Measurements from ENCODE around the gene ANXA2R.
"Not testable (repeated sequence)": the region's sequence is repeated elsewhere in the genome, so short reads cannot be mapped to it uniquely, and the experiment has no call there.

Gene ANXA2R

DNA sequence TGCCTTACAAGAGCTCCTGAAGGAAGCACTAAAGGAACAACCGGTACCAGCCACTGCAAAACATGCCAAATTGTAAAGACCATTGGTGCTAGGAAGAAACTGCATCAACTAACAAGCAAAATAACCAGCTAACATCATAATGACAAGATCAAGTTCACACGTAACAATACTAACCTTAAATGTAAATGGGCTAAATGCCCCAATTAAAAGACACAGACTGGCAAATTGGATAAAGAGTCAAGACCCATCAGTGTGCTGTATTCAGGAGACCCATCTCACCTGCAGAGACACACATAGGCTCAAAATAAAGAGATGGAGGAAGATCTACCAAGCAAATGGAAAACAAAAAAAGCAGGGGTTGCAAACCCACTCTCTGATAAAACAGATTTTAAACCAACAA lies 15.0 kb upstream of the ANXA2R start:
- not testable (repeated sequence) for DNase-seq

DNA sequence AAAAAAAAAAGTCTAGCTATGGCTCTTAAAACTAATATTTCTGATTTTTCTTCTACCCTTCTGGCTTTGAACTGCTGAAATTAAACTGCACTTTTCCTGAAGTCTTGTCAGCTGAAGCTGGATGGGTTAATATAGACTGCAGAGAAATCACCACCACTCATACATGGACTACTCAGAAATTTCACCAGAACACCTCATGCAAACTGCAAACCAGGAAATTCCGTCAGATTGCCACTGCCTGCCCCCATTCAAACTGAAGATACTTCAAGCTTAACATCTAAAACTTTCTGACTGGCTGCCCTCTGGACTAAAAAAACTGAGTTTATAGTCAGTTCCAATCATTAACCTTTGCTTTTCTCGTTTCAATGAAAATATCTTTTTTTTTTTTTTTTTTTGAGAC lies 11.6 kb upstream of the ANXA2R start:
- no peak for DNase-seq

DNA sequence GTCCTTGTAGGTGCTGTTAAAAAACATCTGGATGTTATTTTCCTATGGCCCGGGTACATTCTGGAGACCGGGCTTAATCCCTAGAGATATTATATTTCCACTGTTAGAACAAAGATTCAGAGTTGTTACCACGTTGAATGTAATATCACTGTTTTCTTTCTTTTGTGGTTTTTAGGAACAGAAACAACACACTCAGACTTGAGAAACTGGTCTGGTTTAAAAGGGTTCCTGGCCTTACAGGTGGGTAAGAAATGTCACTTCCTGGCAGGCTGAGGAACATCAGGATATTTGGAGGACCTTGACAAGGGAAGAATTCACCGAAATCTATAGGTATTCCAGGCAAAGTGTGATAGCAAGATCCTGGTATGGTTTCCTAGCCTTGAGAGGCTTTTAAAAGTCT lies 10.3 kb upstream of the ANXA2R start:
- DNase-seq, result no peak

DNA sequence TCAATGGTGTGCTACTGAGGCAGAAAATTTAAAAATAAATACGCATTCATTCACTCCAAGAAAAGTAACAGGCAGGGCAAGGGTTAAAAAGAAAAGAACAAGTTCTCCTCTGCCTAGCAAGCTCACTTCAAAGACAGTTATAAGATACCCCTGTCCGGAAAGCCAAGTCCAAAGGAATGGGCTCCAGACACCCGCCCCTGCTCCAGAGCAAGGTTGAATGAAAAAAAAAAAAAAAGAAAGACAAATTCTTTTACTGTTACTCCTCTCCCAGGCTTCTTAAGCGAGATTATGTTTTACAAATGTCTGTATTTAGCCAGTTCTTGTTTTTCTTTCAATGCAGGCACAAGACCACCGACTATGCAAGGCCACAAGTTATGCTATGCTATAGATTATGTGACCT lies 9.1 kb upstream of the ANXA2R start:
- DNase-seq, result no peak

DNA sequence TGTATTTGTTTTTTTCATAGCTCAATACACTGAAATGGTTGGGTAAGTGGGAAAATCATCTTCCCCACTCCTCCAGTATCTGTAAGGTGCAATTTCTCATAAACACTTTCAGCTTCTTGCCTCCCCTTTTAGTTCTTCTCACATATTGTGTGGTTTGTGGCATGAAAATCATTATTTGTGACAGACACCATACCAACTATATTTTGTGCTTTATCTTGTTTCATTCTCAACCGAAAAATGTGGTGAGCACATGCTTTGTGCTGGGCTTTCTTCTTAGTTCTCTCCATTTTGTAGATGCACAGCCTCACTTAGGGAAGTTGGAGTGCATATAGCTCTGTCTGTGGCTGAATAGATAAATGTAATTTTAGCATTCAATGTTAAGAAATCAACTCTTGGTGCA lies 6.4 kb upstream of the ANXA2R start:
- no peak for DNase-seq

DNA sequence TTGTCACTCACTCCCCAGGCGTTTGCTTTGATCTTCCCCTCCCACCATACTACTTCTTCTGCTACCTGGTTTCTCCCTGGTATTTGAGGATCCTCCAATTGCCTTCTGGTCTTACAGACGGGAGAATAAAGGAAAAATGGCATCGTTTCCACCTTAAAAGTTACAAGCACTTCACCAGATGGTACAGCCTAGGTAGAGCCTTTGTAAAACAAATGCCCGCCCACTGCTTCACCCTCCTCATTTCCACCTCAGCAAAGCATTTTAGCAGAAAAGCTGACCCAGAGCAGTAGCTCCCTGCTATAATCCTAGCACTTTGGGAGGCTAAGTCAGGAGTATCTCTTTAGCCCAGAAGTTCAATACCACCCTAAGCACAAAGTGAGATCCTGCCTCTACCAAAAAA lies 5.1 kb upstream of the ANXA2R start:
- no peak for DNase-seq

DNA sequence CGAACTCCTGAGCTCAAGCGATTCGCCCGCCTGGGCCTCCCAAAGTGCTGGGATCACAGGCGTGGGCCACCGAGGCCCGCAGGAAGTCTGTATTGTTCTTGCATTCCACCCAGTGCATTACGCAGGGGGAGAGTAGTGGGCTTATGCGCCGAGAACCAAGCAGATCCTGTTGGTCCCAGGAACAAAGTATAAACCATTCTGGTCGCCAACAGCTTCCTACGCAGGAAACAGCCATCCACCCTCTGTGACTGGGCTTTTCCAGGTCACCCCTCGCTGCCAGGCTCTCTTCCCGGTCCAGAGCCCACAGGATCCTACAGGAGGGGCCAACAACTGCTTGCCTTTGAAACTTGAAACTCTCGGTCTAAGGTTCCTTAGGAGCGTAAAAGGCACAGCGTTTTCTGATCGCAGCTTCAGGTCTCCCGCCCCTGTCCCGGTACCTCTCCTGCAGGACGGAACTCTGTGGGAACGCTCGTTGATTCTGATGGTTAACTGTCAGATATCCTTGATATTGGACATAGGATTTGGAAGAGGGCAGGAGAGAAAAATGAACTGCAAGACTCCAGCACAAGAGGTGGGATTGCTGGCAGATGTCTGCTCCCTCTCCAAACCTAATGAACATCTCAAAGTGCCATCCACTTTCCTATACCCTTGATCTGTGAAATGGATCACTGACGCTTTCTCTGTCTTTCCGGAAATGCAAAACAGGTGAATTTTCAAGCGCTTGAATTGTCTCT lies 4.2 kb upstream of the ANXA2R start:
- DNase-seq, result no peak

DNA sequence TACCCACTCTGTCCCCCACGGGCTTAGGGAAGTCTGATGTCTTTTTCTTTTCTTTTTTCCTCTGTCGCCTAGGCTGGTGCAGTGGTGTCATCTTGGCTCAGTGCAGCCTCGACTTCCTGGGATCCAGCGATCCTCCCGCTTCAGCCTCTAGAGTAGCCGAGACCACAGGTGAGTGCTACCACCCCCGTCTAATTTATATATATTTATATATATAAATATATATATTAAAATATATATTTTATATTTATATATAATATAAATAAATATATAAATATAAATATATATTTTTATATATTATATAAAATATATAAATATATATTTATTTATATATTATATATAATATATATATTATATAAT lies 3.3 kb upstream of the ANXA2R start:
- DNase-seq, result peak; percentile 66

DNA sequence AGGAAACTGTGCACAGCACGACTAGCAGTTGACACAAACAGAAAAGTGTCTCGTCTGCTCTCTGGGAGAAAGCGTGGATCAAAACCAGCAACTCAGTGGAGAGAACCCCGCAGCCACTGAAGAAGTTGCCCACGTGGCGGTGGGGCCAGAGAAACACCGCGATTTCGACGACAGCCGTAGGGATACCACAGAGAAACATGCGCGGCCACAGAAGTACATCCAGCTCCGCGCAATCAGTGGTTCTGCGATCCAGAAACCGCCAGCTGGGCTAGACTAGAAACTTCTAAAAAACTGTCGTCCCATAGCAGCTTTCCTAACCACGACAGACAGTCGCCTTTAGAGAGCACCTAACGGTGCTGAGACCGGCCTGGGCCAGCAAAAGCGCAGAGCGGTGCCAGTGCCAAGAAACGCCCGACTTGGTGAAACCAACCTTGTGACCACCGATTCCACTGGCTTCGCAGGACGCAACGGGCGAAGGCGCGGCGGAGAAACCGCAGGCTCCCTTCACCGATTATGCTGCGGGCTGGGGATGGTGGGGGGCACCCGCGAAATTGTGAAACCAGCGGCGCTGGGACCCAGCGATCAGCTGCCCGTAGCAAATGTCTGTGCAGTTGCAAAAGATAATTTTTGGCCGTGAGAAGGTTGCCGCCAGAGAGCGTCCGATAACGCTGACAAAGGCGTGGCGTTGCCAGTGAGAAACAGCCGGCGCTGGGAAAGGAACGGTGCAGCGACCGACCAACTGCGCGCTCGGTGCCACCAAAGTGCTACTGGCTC lies 2.7 kb upstream of the ANXA2R start:
- peak; percentile 79 for DNase-seq

DNA sequence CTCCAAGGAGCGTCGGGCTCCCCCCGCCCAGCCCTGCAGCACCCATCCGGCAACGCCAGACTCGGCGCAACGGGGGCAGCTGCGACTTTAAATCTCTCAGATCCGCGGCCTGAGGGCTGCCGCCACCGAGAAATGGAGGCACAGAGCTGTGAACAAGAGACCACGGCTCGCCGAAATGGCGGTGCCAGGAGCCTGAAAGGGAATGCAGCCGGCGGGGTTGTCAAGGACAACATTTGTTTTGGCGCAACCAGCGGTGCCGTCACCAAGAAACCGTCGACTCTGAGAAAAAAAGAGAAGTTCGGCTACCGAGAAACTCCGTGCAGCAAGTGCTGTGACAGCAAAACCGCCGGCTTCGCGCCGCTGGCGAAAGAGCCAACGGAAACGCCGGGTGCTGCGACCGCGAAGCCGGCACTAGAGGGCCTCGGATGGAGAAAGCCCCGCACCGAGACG lies 2.1 kb upstream of the ANXA2R start:
- DNase-seq, result peak; percentile 77

DNA sequence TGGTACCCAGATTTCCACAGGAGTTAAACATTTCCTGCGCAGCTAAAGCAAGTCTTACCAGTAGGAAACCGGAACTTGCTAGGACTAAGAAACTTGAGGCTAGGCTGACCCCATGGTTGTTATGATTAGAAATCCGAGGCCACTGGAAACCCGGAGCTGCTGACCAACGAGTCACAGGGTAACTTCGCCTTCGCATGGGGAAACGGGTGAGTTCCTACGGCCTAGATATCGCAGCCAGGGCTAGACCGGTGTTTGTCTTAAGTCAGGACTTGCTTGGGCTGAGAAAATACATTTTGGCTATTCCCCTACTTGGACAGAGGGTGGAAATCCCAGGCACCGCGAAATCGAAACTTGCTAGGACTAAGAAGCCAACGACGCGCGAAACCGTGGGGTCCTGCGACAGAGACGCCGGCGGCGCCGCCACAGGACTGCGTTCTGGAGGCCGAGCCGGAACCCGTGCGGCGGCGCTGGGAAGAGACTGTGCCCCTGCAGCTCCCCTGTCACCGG lies 1.6 kb upstream of the ANXA2R start:
- peak; percentile 48 for DNase-seq

DNA sequence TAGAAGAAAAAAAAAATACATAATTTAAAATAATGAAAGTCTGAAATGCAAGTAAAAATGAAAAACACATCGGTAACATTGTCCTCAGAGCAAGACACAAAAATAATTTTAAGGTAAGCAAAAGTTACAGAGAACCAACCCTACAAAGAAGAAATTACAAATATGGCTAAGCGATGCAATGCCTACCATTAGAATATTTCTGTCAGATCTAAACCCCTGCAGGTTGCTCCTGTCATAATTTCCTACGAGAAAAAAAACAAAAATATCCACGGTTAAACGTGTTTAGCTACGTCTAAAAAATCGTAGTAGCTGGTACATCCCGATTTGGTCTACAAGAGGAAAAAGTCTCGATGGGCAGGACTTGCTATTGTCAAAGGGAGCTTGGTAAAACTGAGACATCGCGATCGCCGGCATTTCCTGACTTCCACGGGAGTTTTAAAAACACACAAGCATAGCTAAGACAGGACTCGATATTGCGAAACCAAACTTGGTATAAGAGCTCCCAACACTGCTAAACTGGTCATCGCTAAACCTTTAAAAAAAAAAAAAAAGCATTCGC lies 1.1 kb upstream of the ANXA2R start:
- no peak for DNase-seq

DNA sequence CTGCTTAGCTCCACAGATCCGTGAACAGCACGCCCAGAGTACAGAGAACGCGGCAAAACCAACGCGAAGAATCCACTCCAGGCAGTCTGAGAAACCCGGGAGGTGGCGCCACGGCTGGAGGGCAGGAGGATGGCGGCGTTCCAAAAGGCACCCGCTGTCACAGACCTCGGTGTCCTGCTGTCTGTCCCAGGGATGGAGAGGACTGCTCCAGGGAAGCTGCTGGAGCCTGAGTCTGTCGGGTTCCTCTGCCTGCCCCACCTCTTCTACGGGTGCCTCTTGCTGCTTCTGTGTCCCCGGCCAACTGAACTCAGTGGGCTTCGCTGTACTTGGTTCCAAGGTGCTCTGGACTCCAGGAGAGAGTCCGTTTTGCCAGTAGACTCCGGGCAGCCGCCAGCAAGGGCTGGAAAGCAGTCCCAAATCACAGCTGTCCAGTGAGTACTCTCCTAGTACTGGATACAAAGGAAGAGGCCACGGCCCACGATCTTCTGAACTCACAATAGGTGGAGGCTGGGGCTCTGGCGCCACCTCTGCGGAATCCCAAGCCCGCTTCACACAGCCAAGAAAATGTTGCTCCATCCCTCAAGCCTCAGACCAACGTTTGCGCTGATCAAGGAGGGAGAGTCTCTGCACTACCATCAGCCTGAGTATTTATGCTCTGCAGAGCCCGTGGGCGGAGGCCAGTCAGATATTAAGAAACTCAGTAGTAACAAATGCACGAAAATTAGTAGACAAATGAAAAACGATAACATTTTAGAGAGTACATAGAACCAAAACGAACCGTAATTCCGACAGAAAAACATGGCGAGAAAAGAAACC lies 440 bp downstream of the ANXA2R start:
- DNase-seq, result peak; percentile 73

DNA sequence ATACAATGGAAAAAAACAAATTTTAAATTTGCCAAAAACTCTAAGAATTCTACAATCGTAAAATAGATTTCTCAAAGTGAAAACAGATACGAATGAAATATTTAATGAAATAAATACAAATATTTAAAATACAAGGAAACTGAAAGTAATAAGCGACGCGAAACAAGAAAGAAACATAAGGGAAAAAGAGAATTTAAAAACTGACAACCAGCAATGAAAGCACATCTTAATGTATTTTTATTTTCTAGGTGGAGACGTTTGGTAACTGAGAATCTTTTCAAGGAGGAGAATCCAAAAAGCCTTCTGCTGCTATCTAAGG lies 1.0 kb downstream of the ANXA2R start:
- DNase-seq, result no peak

DNA sequence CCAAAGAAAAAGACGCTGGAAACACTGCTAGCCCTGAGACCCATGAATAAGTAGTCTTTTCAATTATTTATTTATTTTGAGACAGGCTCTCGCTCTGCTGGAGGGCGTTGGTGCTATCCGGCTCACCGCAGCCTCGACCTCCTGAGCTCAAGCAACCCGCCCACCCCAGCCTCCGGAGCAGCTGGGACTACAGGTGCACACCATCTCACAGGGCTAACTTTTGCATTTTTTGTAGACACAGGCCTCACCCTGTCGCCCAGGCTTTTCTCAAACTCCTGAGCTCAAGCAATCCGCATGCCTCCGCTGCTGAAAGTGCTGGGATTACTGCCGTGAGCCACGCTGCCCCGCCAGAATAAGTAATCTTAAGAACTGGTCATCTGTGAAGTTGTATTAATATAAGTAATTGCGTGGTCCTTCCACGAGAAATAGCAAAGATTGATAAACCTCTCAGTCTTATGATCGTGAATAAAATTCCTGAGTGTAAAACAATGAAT lies 1.6 kb downstream of the ANXA2R start:
- DNase-seq, result no peak

DNA sequence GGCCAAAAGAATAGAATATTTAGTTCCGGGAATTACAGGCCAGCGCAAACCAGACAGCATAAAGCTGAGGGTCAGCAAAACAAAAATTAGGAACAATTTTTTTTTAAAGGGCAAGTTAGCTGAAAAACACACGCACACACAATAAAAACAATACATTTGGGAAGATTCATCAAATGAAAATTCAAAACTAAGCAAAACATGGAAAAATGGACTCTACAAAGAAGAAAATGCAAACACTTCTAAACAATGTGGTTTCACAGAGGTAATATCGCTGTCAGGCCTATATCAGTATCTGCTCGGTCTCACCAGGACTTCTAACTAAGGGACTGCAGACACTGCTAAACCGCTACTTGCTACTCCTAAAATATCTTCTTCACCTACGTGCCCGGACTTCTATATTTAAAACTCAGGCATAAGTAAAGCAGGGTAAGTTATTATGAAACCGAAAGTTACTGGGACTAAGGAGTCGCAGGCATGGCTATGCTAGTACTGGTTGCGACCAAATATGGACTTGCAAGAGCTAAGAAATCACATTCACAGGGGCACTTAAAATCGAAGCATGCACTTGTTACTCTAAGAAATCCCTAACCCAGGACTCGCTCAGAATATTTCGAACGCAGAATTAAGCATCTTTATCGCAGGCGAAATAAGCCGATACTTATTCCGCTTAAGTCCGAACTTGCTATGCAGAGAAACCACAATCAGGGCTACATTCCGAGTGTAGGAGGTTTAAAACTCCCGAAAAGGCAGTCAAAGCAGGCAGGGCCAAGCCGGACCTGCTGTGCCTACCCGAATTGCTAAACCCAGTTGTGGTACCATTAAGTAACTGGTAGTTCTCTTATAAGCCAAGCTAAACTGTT lies 2.3 kb downstream of the ANXA2R start:
- DNase-seq, result no peak

DNA sequence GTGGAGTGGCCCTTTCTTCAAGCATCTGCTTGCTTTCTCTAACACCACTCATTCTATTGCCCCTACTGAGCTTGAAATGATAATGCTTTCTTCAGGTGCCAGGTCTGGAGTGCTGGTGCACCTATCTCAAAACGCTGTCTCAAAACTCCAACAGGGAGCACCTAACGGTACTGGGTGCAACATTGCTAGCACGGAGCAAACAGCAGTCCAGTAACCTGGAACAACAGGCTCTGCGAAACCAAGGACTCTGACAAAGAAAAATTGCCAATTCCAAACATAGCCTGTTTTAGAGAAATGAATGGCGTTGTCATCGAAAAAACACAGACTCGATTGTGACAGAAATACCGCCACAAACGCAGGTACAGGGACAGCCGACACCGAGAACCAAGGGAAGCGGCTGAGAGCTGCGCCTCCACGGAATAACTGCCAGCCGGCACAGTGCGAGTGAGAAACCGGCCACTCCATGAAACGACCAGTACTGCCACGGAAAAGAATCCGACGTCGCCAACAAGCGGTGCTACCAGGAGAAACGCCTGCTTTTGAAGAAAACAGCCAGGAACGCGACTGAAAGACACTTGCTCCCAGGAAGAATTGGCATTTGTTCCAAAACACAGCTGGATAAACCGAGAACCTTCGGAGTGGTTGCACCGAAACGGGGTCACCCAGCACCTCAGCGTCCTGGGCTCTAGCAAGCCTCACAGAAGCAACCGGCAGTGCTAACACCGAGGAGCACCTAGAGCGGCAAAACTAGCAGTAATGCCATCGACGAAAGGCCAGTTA lies 3.1 kb downstream of the ANXA2R start:
- no peak for DNase-seq

DNA sequence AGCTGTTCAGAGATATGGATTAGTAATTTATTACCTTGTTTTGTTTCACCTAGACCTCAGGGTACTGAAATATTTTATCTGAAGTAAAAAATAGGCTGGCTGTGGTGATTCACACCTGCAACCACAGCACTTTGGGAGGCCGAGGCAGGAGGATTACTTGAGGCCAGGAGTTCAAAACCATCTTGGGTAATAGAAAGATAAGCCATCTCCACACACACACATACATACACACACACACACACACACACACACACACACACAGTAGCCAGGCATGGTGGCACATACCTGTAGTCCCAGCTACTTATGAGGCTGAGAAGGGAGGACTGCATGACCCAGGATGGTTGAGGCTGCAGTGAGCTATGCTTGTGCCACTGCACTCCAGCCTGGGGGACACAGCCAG lies 3.7 kb downstream of the ANXA2R start:
- no peak for DNase-seq

DNA sequence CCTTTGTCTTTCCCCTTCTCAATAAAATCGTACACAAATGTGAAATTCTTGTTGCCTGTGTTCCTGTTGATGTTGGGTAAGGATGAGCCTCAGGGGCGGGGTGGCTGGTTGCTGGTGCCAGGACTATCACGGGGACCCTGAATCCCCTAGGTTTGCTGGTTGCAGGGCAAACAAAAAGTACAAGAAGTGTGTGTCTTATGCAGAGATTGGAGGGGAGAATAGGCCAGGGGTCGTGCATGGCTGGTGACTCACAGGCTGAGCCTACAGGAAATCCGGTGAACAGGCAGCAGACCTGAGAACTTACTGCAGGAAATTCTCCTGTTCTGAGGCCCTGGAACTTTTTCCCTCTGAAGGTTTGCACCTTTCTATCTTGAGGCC lies 5.5 kb downstream of the ANXA2R start:
- no peak for DNase-seq

DNA sequence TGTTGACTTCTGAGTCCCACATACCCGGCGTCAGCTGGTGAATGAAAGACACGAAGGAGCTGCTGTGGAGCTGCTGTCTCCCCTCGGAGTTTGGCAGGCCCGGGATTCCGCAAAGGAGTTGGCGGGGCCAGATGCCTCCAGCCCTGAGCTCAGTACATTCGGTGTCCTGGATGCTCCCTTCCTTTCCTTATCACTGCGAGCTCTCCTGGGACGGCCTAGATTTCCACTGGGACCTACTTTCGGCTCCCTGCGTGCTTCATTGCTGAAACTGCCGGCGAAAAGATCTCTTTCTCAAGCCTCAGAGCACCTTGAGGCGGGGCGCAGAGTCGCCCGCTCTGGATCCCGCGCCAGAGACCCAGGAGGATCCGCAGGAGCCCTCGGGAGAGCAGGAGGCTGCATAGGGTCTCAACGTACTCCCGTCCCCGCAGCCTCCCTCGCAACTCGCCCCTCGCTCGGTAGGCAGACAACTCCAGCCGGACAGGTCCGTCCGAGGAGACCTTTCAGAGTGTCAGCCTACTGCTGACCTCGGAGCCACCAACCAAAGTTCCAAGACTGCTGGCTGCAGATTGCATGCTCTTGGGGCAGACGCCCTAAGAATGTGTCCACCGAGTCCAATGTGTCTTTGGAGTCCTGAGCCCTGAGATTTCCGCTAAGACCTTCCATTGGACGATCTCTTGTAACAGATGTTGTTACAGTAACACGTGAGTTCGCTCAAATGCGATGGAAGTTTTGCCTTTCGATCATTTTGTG lies 6.1 kb downstream of the ANXA2R start:
- no peak for DNase-seq

Data from NCI-H1092 (cell line).